Kidney epithelial cell (primary cell): ENCODE data around the gene PPP2R3B. TPM values are rescaled to one million over a fixed set of nuclear protein-coding genes. Genes with fewer than 3 reads are reported as not detected.
"Not testable (repeated sequence)": the region's sequence is repeated elsewhere in the genome, so short reads cannot be mapped to it uniquely, and the experiment has no call there.

Experiments
- DNase-seq: peaks from one replicate; pipeline ENCODE4 v3.0.0-alpha.2; 2010; ENCODE audit warnings: low read depth
- H3K27me3 ChIP-seq: 2 replicates; pipeline ENCODE4 v1.6.0; 2011; ENCODE audit warnings: low read length; ENCODE audit not compliant: control insufficient read depth, insufficient read depth
- H3K36me3 ChIP-seq: 2 replicates; pipeline ENCODE4 v1.5.1; 2011; ENCODE audit warnings: low read length; ENCODE audit not compliant: control insufficient read depth, insufficient read depth
- H3K4me3 ChIP-seq: 2 replicates; pipeline ENCODE4 v1.5.1; 2011; ENCODE audit warnings: low read depth, mild to moderate bottlenecking, control low read depth, low read length
- CTCF ChIP-seq: IDR thresholded peaks from 2 replicates; pipeline ENCODE4 v1.5.1; 2011; ENCODE audit warnings: mild to moderate bottlenecking, moderate library complexity, low read length, control low read depth, inconsistent platforms; ENCODE audit not compliant: insufficient read depth, poor library complexity, severe bottlenecking
- total RNA-seq: library from RNA; depleted of rRNA; stranded (reverse); fragments of >200 nt; gene quantifications from 2 replicates; pipeline ENCODE4 v1.2.3, GENCODE V29; 2015

PPP2R3B gene
- total RNA-seq, 1 donor from 2014 or later = 17.7 TPM

GRCh38 chrX:387729-388128 lies 1.0 kb upstream of the PPP2R3B start:
- H3K27me3 ChIP-seq = no peaks in the 10 kb centered on the region
- H3K4me3 ChIP-seq = peak overlapping the region; percentile 98
- H3K36me3 ChIP-seq = no peaks in the 10 kb centered on the region
- DNase-seq = no peak
- TF ChIP-seq CTCF = no peak

GRCh38 chrX:386239-386767 lies 404 bp downstream of the PPP2R3B start:
- DNase-seq = no peak
- Histone ChIP-seq H3K4me3 (peak overlapping the region; percentile 98), H3K27me3 (no peaks in the 10 kb centered on the region), H3K36me3 (no peaks in the 10 kb centered on the region)
- TF ChIP-seq CTCF = no peak

- DNase-seq, H3K27me3 ChIP-seq, H3K36me3 ChIP-seq: not testable (repeated sequence)
- peak overlapping the region; percentile 98 for H3K4me3 ChIP-seq
These were observed 971 bp downstream of the PPP2R3B start for GRCh38 chrX:385736-386135.

DNA sequence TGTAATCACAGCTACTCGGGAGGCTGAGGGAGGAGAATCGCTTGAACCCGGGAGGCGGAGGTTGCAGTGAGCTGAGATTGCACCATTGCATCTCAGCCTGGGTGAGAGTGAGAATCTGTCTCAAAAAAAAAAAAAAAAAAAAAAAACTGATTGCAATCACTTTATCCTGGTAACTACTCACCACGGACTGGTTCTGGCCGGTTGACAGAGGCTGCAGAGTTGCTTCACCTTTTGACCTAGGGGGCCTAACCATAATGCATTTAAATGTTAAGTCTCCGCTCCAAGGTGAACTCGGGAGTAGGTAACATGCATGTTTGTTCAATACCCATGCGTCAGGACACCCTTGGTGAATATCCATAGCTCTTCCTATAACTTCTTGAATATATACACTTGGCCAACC lies 1.8 kb downstream of the PPP2R3B start:
- Histone ChIP-seq H3K36me3 (no peaks in the 10 kb centered on the region), H3K4me3 (no peak overlapping the region), H3K27me3 (no peaks in the 10 kb centered on the region)
- no peak for TF ChIP-seq CTCF
- DNase-seq = no peak

DNA sequence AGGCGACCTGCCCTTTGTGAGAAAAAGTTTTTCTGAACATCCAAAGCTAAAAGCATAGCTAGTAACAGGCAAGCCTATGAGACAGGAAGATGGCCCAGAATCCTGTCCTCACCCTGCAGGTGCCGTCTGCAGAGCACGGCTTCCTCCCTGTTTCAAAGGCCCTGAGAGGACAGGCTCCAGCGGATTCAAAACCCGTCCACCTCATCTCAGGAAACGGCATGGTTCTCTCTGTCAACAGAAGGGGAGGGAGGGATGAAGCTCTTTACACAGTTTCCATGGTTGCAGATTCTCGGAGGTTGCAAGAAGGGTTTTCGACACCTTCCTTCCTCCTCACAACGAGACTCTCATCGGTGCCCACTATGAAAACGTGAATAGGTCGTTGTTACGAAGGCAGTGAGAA lies 8.3 kb downstream of the PPP2R3B start:
- Histone ChIP-seq H3K27me3 (peaks cover 19% of the 10 kb centered on the region), H3K36me3 (no peaks in the 10 kb centered on the region), H3K4me3 (no peak overlapping the region)
- TF ChIP-seq CTCF = no peak
- no peak for DNase-seq

DNA sequence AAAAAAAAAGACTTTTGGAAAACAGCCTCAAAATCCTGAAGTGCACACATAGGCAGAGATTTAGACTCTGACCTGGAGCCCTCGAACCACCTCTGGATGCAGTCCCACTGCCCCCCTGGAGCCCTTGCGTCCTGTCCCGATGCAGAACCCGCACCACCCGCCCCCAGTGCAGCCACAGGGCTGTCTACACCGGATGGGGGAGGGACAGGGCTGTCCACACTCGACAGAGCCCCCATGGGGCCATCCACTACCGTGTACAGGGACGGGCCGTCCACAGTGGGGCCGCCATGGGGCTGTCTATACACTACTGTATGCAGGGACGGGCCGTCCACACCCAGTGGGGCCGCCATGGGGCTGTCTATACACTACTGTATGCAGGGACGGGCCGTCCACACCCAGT lies 10.5 kb downstream of the PPP2R3B start:
- H3K4me3 ChIP-seq, DNase-seq, H3K36me3 ChIP-seq: not testable (repeated sequence)
- peaks cover 41% of the 10 kb centered on the region for H3K27me3 ChIP-seq

GRCh38 chrX:375181-376036 lies 11.3 kb downstream of the PPP2R3B start:
- Histone ChIP-seq H3K27me3 (peaks cover 45% of the 10 kb centered on the region), H3K36me3 (no peaks in the 10 kb centered on the region), H3K4me3 (no peak overlapping the region)
- no peak for DNase-seq
- no peak for TF ChIP-seq CTCF
